GM13977 (cell line): Measurements from ENCODE around the gene UBE3B.
"Not testable (repeated sequence)": the region's sequence is repeated elsewhere in the genome, so short reads cannot be mapped to it uniquely, and the experiment has no call there.

Experiments
- DNase-seq: peaks from one replicate; pipeline ENCODE4 v3.0.0; 2012; ENCODE audit warnings: low spot score
- in situ Hi-C: fragments of 300-500 bp; cut with MboI; formaldehyde crosslinking; loops from one replicate; pipeline ENCODE4 v1.12.0; 2022; ENCODE audit warnings: low sequenced_read_pairs, low pct_unique_long_range_greater_than_20kb, mixed read lengths, inconsistent platforms; ENCODE audit not compliant: unreplicated experiment
- TF ChIP-seq, protein P1 (sequence below): IDR thresholded peaks from 2 replicates; pipeline ENCODE4 v1.5.1; 2012; ENCODE audit warnings: mild to moderate bottlenecking, control low read depth; ENCODE audit not compliant: insufficient read depth; ENCODE audit errors: extremely low read depth, missing control alignments

Gene UBE3B

GRCh38 chr12:109433618-109434017 lies 43.8 kb upstream of the UBE3B start:
- in situ Hi-C loops, result loop anchor here (10.0 kb wide), 1 partner anchor 341 kb away; no protein-coding TSS in a partner anchor

GRCh38 chr12:109434582-109434981 lies 42.9 kb upstream of the UBE3B start:
- DNase-seq, result no peak
- TF ChIP-seq, protein P1, sequence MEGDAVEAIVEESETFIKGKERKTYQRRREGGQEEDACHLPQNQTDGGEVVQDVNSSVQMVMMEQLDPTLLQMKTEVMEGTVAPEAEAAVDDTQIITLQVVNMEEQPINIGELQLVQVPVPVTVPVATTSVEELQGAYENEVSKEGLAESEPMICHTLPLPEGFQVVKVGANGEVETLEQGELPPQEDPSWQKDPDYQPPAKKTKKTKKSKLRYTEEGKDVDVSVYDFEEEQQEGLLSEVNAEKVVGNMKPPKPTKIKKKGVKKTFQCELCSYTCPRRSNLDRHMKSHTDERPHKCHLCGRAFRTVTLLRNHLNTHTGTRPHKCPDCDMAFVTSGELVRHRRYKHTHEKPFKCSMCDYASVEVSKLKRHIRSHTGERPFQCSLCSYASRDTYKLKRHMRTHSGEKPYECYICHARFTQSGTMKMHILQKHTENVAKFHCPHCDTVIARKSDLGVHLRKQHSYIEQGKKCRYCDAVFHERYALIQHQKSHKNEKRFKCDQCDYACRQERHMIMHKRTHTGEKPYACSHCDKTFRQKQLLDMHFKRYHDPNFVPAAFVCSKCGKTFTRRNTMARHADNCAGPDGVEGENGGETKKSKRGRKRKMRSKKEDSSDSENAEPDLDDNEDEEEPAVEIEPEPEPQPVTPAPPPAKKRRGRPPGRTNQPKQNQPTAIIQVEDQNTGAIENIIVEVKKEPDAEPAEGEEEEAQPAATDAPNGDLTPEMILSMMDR, result no peak
- in situ Hi-C loops, result loop anchor here (10.0 kb wide), 1 partner anchor 340 kb away; no protein-coding TSS in a partner anchor

More at GRCh38 chr12:109433618-109434017, 43.8 kb upstream of the UBE3B start:
- TF ChIP-seq, protein P1, result no peak
- DNase-seq, result no peak

- in situ Hi-C loops, result loop anchor here (10.0 kb wide), 1 partner anchor 339 kb away; no protein-coding TSS in a partner anchor
- DNase-seq, result no peak
- TF ChIP-seq, protein P1, result no peak
Observed at GRCh38 chr12:109435428-109436187, 41.8 kb upstream of the UBE3B start.

DNA sequence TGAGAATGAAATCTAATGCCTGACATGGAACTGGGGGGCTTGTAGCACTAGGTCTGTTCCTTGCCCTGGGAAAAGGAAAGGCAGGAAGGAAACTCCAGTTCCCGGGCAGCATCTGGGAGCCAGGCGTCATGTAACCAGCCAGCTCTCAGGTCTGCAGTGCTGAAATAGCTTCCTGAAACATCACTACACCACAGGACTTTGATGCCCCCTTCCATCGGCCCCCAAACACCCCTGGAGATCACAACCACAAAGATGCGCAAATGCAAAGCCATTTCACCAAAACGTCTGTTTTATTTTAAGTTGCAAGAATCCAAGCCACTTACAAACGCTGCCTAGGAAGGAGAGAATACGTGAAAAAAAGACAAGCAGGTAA lies 41.3 kb upstream of the UBE3B start:
- in situ Hi-C loops, result loop anchor here (10.0 kb wide), 1 partner anchor 339 kb away; no protein-coding TSS in a partner anchor
- TF ChIP-seq, protein P1, result no peak

GRCh38 chr12:109439181-109439580 lies 38.3 kb upstream of the UBE3B start:
- TF ChIP-seq, protein P1, result no peak
- no peak for DNase-seq
- in situ Hi-C loops, result loop anchor here (10.0 kb wide), 1 partner anchor 336 kb away; no protein-coding TSS in a partner anchor

More for the DNA sequence above, 41.3 kb upstream of the UBE3B start:
- no peak for DNase-seq

DNA sequence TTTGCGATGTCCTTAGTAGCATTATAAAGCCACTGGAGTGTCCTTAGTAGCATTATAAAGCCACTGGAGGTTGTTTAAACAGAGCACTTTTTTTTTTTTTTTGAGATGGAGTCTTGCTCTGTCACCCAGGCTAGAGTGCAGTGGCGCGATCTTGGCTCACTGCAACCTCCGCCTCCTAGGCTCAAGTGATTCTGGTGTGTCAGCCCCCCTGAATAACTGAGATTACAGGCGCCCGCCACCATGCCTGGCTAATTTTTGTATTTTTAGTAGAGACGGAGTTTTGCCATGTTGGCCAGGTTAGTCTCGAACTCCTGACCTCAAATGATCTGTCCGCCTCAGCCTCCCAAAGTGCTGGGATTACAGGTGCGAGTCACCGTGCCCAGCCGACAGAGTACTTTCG lies 37.5 kb upstream of the UBE3B start:
- in situ Hi-C loops, result loop anchor here (10.0 kb wide), 1 partner anchor 335 kb away; no protein-coding TSS in a partner anchor
- DNase-seq, result not testable (repeated sequence)

DNA sequence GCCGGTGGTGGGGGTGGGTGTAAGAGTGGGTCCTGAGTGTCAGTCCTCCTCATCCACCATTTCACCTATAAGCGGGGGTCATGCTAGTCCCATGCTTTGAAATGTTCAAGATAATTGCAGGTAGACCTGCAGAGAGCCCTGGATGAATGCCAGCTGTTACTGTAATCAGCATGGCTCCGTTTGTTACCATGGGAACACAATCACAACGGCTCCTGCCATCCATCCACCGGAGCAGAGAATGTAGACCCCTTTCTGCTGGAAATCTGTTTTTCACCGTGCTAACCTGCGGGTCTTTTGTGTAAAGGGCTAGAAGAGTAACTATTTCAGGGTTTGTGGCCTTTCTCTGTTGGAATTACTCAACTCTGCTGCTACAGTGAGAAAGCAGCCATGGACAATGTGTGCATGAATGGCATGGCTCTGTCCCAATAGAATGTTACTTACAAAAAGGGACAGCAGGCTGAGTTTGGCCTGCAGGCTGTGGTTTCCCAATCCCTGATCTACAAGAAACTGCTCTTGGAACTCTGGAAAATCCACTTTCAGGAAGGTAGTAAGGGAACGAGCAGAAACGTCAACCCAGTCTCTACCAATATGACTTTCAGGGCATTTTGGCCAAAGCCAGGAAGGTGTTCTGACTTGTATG lies 36.5 kb upstream of the UBE3B start:
- in situ Hi-C loops, result no loop called here
- TF ChIP-seq, protein P1, result no peak
- DNase-seq, result no peak
